HepG2 (cell line): ENCODE measurements around the gene CYP27A1.

Experiments used
- MYC ChIP-seq: sonication (generic); formaldehyde crosslinking; IDR thresholded peaks from 2 replicates; pipeline ENCODE4 v1.9.0; 2021; ENCODE audit warnings: missing genetic modification reagents, borderline replicate concordance
- NR3C1 ChIP-seq: sonication (generic); formaldehyde crosslinking; IDR thresholded peaks from 2 replicates; pipeline ENCODE4 v1.4.0; 2020; ENCODE audit warnings: missing genetic modification reagents
- PHF20 ChIP-seq: sonication (generic); formaldehyde crosslinking; IDR thresholded peaks from 2 replicates; pipeline ENCODE4 v1.5.0; 2020; ENCODE audit warnings: mild to moderate bottlenecking, missing genetic modification reagents
- SAFB2 ChIP-seq: sonication (generic); formaldehyde crosslinking; IDR thresholded peaks from 2 replicates; pipeline ENCODE4 v1.5.1; 2020; ENCODE audit warnings: missing genetic modification reagents, low read depth, mild to moderate bottlenecking, borderline replicate concordance
- TGIF2 ChIP-seq: IDR thresholded peaks from 2 replicates; pipeline ENCODE4 v1.6.1; 2016; ENCODE audit warnings: control low read depth, missing compliant biosample characterization
- U2AF1 ChIP-seq: fragments of 200-400 bp; formaldehyde crosslinking; optimal IDR thresholded peaks from 2 replicates; pipeline ENCODE3; 2017; ENCODE audit warnings: mild to moderate bottlenecking, low read depth, low read length
- ZNF746 ChIP-seq: sonication (generic); formaldehyde crosslinking; IDR thresholded peaks from 2 replicates; pipeline ENCODE4 v1.8.0; 2022; ENCODE audit warnings: mild to moderate bottlenecking, missing genetic modification reagents

DNA sequence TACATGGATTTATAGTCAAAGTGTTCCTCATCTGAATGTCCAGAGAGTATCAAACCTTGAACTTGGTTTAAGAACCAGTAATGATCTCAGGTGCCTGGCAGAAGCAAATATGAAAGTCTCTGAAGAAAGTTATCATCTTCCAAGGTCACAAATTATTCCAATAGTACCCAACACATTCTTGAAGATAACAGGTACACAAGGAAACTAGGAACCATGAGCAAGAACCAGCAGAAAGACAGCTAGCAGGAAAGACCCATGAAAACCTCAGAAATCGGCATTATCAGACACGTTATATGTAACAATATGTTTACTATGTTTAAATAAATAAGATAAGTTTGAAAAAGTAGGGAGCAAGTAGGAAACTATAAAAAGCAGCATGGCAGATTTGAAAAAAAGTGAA lies 55.5 kb downstream of the CYP27A1 start:
- no peak for TF ChIP-seq SAFB2
- no peak for TF ChIP-seq TGIF2 (CRISPR knock-in tag)
- TF ChIP-seq MYC (CRISPR knock-in tag), result no peak
- no peak for TF ChIP-seq ZNF746 (CRISPR knock-in tag)
- TF ChIP-seq U2AF1, result no peak
- no peak for TF ChIP-seq NR3C1 (CRISPR knock-in tag)
- no peak for TF ChIP-seq PHF20 (CRISPR knock-in tag)
